PC-9 (cell line): Measurements from ENCODE around the gene RPS21. TPM values are rescaled to one million over a fixed set of nuclear protein-coding genes. Genes with fewer than 3 reads are reported as not detected.

Experiments used
- BruUV-seq: library from RNA; stranded (reverse); fragments of 400-500 nt; replicated peaks from 2 replicates; lab custom pipeline; 2021; lab: Mats Ljungman, UMichigan
- CTCF ChIA-PET: fragments of 300-600 bp; sonication (Branson Sonifier 250); formaldehyde crosslinking; loops from one replicate; lab custom pipeline; 2022; ENCODE audit warnings: antibody characterized with exemption; lab: Charles Lee
- POLR2A ChIA-PET: fragments of 300-600 bp; sonication (Branson Sonifier 250); formaldehyde crosslinking; loops from one replicate; lab custom pipeline; 2022; ENCODE audit warnings: antibody characterized with exemption; ENCODE audit not compliant: unreplicated experiment; lab: Charles Lee
- DNase-seq, 2 experiments: peaks; one replicate each; pipeline versions ENCODE4 v3.0.0 to v3.0.0-alpha.2; 2015 to 2022; ENCODE audit warnings: mixed read lengths in 1 of 2
- H2AFZ ChIP-seq: fragments of 200-600 bp; sonication (generic); 2 replicates; pipeline ENCODE4 v1.8.1; 2017; ENCODE audit warnings: antibody characterized with exemption
- H3F3A ChIP-seq: fragments of 200-600 bp; sonication (generic); 2 replicates; pipeline ENCODE4 v1.8.1; 2017; ENCODE audit warnings: antibody characterized with exemption, mild to moderate bottlenecking, low read depth; ENCODE audit not compliant: insufficient read depth
- H3K27ac ChIP-seq: fragments of 200-600 bp; sonication (generic); 2 replicates; pipeline ENCODE4 v1.6.1; 2016; ENCODE audit warnings: mixed run types
- H3K27me3 ChIP-seq: fragments of 200-600 bp; sonication (generic); 2 replicates; pipeline ENCODE4 v1.6.1; 2016; ENCODE audit warnings: low read depth, mixed run types; ENCODE audit not compliant: insufficient read depth
- H3K36me3 ChIP-seq: fragments of 200-600 bp; sonication (generic); 2 replicates; pipeline ENCODE4 v1.6.1; 2016; ENCODE audit warnings: low read depth, mixed run types
- H3K4me1 ChIP-seq: fragments of 200-600 bp; sonication (generic); replicated peaks from 2 replicates; pipeline ENCODE4 v1.6.1; 2016; ENCODE audit warnings: mixed run types; ENCODE audit not compliant: insufficient read depth
- H3K4me2 ChIP-seq: fragments of 200-600 bp; sonication (generic); 2 replicates; pipeline ENCODE4 v1.6.1; 2017; ENCODE audit warnings: mixed run types
- H3K4me3 ChIP-seq: fragments of 200-600 bp; sonication (generic); 2 replicates; pipeline ENCODE4 v1.6.1; 2016; ENCODE audit warnings: mixed run types
- H3K79me2 ChIP-seq: fragments of 200-600 bp; sonication (generic); 2 replicates; pipeline ENCODE4 v1.6.1; 2017; ENCODE audit warnings: low read depth, mixed run types
- H3K9me2 ChIP-seq: fragments of 200-600 bp; sonication (generic); 2 replicates; pipeline ENCODE4 v1.8.1; 2017; ENCODE audit warnings: mild to moderate bottlenecking; ENCODE audit not compliant: insufficient read depth
- H3K9me3 ChIP-seq: fragments of 200-600 bp; sonication (generic); 2 replicates; pipeline ENCODE4 v1.8.1; 2016; ENCODE audit warnings: low read depth; ENCODE audit not compliant: insufficient read depth
- H4K20me1 ChIP-seq: fragments of 200-600 bp; sonication (generic); 2 replicates; pipeline ENCODE4 v1.8.1; 2017; ENCODE audit not compliant: insufficient read depth
- CTCF ChIP-seq: fragments of 200-600 bp; sonication (generic); conservative IDR thresholded peaks from 2 replicates; pipeline ENCODE4 v1.6.1; 2017; ENCODE audit warnings: mixed run types, antibody characterized with exemption, mild to moderate bottlenecking, moderate library complexity
- EZH2 ChIP-seq: fragments of 200-600 bp; sonication (generic); IDR thresholded peaks from 2 replicates; pipeline ENCODE4 v1.8.0; 2017; ENCODE audit warnings: antibody characterized with exemption, low read depth
- intact Hi-C: fragments of 100-400 bp; cut with micrococcal nuclease; formaldehyde crosslinking; loops from one replicate; pipeline ENCODE4 v1.10.0; 2022; ENCODE audit not compliant: unreplicated experiment
- total RNA-seq: library from RNA; stranded (reverse); gene quantifications from 2 replicates; pipeline ENCODE4 v1.2.3, GENCODE V29; 2021

RPS21 gene
- total RNA-seq, 1 experiment from 2014 or later, result 2,275 TPM

- intact Hi-C loops, result no loop called here
- Histone ChIP-seq H4K20me1 (peaks cover 7% of the 10 kb centered on the region; the same call in 1 of the 2 replicates), H3K79me2 (no peaks in the 10 kb centered on the region), H3F3A (peaks cover 5% of the 10 kb centered on the region; the same call in 1 of the 2 replicates), H3K9me3 (no peaks in the 10 kb centered on the region), H3K27me3 (no peaks in the 10 kb centered on the region), H3K36me3 (no peaks in the 10 kb centered on the region), H2AFZ (no peak overlapping the region), H3K4me2 (no peak overlapping the region), H3K9me2 (no peaks in the 10 kb centered on the region), H3K27ac (no peak overlapping the region), H3K4me3 (no peak overlapping the region), H3K4me1 (no peaks in the 10 kb centered on the region)
- BruUV-seq, result no TSS peak
- TF ChIP-seq CTCF (no peak), EZH2 (no peak)
- DNase-seq, result no peak
- ChIA-PET CTCF (no interaction called here), POLR2A (no interaction called here)
Measured at GRCh38 chr20:62396367-62397239, 9.7 kb downstream of the RPS21 start.

GRCh38 chr20:62398120-62398821, 11.4 kb downstream of the RPS21 start:
- no peak overlapping the region for H2AFZ ChIP-seq
- H3K27ac ChIP-seq, result no peak overlapping the region
- no peak overlapping the region for H3K4me3 ChIP-seq
- H3K4me2 ChIP-seq, result no peak overlapping the region
- H3K27me3 ChIP-seq, result no peaks in the 10 kb centered on the region
- no peaks in the 10 kb centered on the region for H3K79me2 ChIP-seq
- TF ChIP-seq EZH2, result no peak
- TF ChIP-seq CTCF, result no peak
- H3K36me3 ChIP-seq, result no peaks in the 10 kb centered on the region
- DNase-seq, result no peak
- intact Hi-C loops, result no loop called here
- CTCF ChIA-PET, result no interaction called here
- H3K4me1 ChIP-seq, result no peaks in the 10 kb centered on the region
- H3F3A ChIP-seq, result peaks cover 9% of the 10 kb centered on the region; the same call in 1 of the 2 replicates
- H4K20me1 ChIP-seq, result no peaks in the 10 kb centered on the region; the same call in 1 of the 2 replicates
- POLR2A ChIA-PET, result no interaction called here
- H3K9me3 ChIP-seq, result no peaks in the 10 kb centered on the region
- H3K9me2 ChIP-seq, result no peaks in the 10 kb centered on the region
- no TSS peak for BruUV-seq

GRCh38 chr20:62400021-62400420, 13.1 kb downstream of the RPS21 start:
- TF ChIP-seq EZH2 (no peak), CTCF (no peak)
- DNase-seq, result no peak
- H4K20me1 ChIP-seq, result peaks cover 2% of the 10 kb centered on the region; the same call in 1 of the 2 replicates
- H3K4me1 ChIP-seq, result no peaks in the 10 kb centered on the region
- POLR2A ChIA-PET, result no interaction called here
- no peak overlapping the region for H3K27ac ChIP-seq
- H3K9me3 ChIP-seq, result no peaks in the 10 kb centered on the region
- H3K79me2 ChIP-seq, result no peaks in the 10 kb centered on the region
- H3K4me3 ChIP-seq, result no peak overlapping the region
- no TSS peak for BruUV-seq
- CTCF ChIA-PET, result no interaction called here
- H2AFZ ChIP-seq, result no peak overlapping the region
- no peaks in the 10 kb centered on the region for H3K27me3 ChIP-seq
- no peaks in the 10 kb centered on the region for H3K9me2 ChIP-seq
- no peak overlapping the region for H3K4me2 ChIP-seq
- H3K36me3 ChIP-seq, result no peaks in the 10 kb centered on the region
- peaks cover 19% of the 10 kb centered on the region; the same call in 1 of the 2 replicates for H3F3A ChIP-seq
- intact Hi-C loops, result loop anchor here (10.0 kb wide), 1 partner anchor 385 kb away; no protein-coding TSS in a partner anchor
